Astrocyte of the spinal cord (primary cell): ENCODE measurements around the gene WDR53.
"Not testable (repeated sequence)": the region's sequence is repeated elsewhere in the genome, so short reads cannot be mapped to it uniquely, and the experiment has no call there.

ENCODE experiments used
- DNase-seq: peaks from one replicate; pipeline ENCODE4 v3.0.0; 2011; ENCODE audit warnings: low read depth, low spot score
- H3K4me3 ChIP-seq: 2 replicates; pipeline ENCODE4 v1.5.1; 2011; ENCODE audit warnings: low read depth, mild to moderate bottlenecking, low read length, moderate library complexity
- CTCF ChIP-seq: IDR thresholded peaks from 2 replicates; pipeline ENCODE4 v1.5.1; 2012; ENCODE audit warnings: low read depth, mild to moderate bottlenecking, low read length, inconsistent platforms
- in situ Hi-C: cut with HindIII; loops from 2 replicates; pipeline ENCODE4 v1.10.0; 2017; ENCODE audit warnings: low sequenced_read_pairs

The WDR53 gene

GRCh38 chr3:196596355-196596754, 28.0 kb upstream of the WDR53 start:
- H3K4me3 ChIP-seq, result no peak overlapping the region
- in situ Hi-C loops, result no loop called here
- TF ChIP-seq CTCF, result no peak
- DNase-seq, result no peak

DNA sequence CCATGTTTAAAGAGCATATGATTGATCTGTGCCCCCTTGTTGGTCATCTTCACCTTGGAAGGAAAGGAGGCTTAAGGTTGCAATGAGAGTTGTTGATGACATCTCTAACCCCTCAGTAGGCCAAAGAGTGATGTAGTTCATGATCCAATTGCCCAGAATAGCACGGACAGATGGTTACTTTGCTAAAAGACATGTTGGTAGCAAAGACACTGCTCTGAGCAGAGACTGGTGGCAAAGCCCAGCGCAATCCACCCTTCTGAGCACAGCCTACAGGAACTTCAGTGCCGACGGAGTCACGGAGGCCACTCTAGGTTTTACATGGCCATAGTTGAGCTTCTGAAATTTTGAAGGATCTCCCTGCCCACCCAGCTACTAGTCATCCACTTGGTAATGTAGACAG, 21.9 kb upstream of the WDR53 start:
- in situ Hi-C loops, result no loop called here
- no peak for DNase-seq
- TF ChIP-seq CTCF, result no peak
- no peak overlapping the region for H3K4me3 ChIP-seq

DNA sequence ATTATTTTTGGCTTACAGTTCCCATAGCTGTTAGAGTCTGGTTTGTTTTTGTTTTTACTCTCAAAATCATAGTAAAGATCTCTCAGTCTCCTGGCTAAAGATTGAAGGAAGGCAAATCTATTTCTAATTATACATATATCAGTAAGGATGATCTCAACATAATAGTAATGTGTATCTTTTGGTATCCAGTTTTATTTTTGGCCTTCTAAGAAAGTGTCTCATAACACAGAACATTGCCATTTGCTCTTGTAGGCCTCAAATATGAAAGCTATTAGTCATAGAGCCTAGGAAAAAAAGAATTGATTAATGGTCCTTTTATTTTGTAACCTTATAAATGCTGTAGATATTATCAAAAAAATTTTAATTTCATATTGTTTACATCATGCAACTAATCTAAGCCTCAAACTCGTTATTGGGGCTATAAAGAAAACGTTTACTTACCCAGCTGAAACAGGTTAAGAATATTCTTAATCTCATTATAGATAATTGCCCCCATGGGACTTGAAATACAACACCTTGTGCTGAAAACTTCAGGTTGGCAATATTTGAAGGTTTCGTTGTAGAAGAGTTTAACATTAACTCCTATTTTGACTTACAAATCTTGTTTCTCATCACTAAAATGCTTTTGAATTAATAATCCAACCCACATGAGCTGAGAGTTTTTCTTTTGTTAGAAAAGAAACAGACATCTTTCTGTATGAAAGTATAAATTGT, 16.8 kb upstream of the WDR53 start:
- in situ Hi-C loops, result no loop called here
- DNase-seq, result no peak
- no peak for TF ChIP-seq CTCF
- no peak overlapping the region for H3K4me3 ChIP-seq

GRCh38 chr3:196572389-196572788, 4.0 kb upstream of the WDR53 start:
- no peak for TF ChIP-seq CTCF
- DNase-seq, result no peak
- H3K4me3 ChIP-seq, result no peak overlapping the region
- in situ Hi-C loops, result no loop called here

GRCh38 chr3:196570332-196570731, 2.0 kb upstream of the WDR53 start:
- H3K4me3 ChIP-seq, in situ Hi-C loops: not testable (repeated sequence)

GRCh38 chr3:196569003-196569516, 706 bp upstream of the WDR53 start:
- TF ChIP-seq CTCF, result no peak
- in situ Hi-C loops, result no loop called here
- peak; percentile 11 for DNase-seq
- H3K4me3 ChIP-seq, result peak overlapping the region; percentile 97

More at GRCh38 chr3:196570332-196570731, 2.0 kb upstream of the WDR53 start:
- not testable (repeated sequence) for DNase-seq

- peak; percentile 40 for DNase-seq
- TF ChIP-seq CTCF, result no peak
- H3K4me3 ChIP-seq, result no peak overlapping the region
- in situ Hi-C loops, result no loop called here
Measured at GRCh38 chr3:196563721-196564225, 4.6 kb downstream of the WDR53 start.
